Psoas muscle (tissue), 8 donors: ENCODE results near the gene PBX2. TPM values are rescaled to one million over a fixed set of nuclear protein-coding genes. Genes with fewer than 3 reads are reported as not detected.
"Not testable (repeated sequence)": the region's sequence is repeated elsewhere in the genome, so short reads cannot be mapped to it uniquely, and the experiment has no call there.

Source experiments
- ATAC-seq, 4 donors: fragments of 200-7000 bp; cut with Tn5 transposase; one replicate each; pipeline ENCODE4 v1.9.1; 2020; ENCODE audit warnings: moderate library complexity in 3 of 4, mild to moderate bottlenecking in 2 of 4
- DNase-seq, 2 donors: peaks; one replicate each; pipeline ENCODE4 v3.0.0-alpha.2; 2020
- H3K27ac ChIP-seq: fragments of 200-600 bp; one replicate; pipeline ENCODE4 v1.8.0; 2022
- H3K27me3 ChIP-seq, 3 donors: fragments of 200-600 bp in 1 of 3; one replicate each; pipeline versions ENCODE4 v1.6.1 to v1.8.0; 2013 to 2022; ENCODE audit warnings: low read length in 2 of 3, mild to moderate bottlenecking in 2 of 3, moderate library complexity in 1 of 3; ENCODE audit not compliant: insufficient read depth in 3 of 3
- H3K36me3 ChIP-seq, 2 donors: fragments of 200-600 bp in 1 of 2; one replicate each; pipeline versions ENCODE4 v1.6.1 to v1.8.0; 2013 to 2022; ENCODE audit warnings: low read depth in 1 of 2, mild to moderate bottlenecking in 1 of 2, moderate library complexity in 1 of 2; ENCODE audit not compliant: insufficient read depth in 1 of 2
- H3K4me1 ChIP-seq: fragments of 200-600 bp; one replicate; pipeline ENCODE4 v1.8.0; 2022
- H3K4me3 ChIP-seq: fragments of 200-600 bp; one replicate; pipeline ENCODE4 v1.8.0; 2022; ENCODE audit warnings: mild to moderate bottlenecking
- H3K9me3 ChIP-seq: fragments of 200-600 bp; one replicate; pipeline ENCODE4 v1.8.0; 2022
- CTCF ChIP-seq: fragments of 200-600 bp; IDR thresholded peaks from one replicate; pipeline ENCODE4 v1.8.0; 2022; ENCODE audit warnings: antibody characterized with exemption
- WGBS, 3 donors: extraction: QIAGEN DNeasy Blood & Tissue Kit; methylation state at CpG; one replicate each; pipeline versions ENCODE4 v1.1.6 to v1.1.7; 2013; 5-methylcytosine and 5-hydroxymethylcytosine counted together
- intact Hi-C, 2 donors: fragments of 100-400 bp; cut with DNase I; formaldehyde crosslinking; loops; one replicate each; pipeline versions ENCODE4 v1.11.0 to v1.14.2; 2022
- polyA plus RNA-seq, 3 donors: library from polyadenylated mRNA; stranded (reverse); fragments of 200-250 nt; gene quantifications; one replicate each; pipeline ENCODE4 v1.2.3, GENCODE V29; 2013
- total RNA-seq, 4 donors: library from RNA; stranded (reverse); fragmentation: NEBNext Ultra II Directional in 2 of 4; extraction: Animal tissue kit (Norgen Biotek cat#: 25700) in 2 of 4; gene quantifications; one replicate each; pipeline versions ENCODE4 v1.2.1 to v1.2.4, GENCODE V29; 2021 to 2023
- donor health status: healthy with polysubstance abuse.
- donor health status: DM: no; HTN: no; CAD: no; lungs with moderate emphysema.
- donor health status: Bipolar disorder and iron deficiency.
- donor health status: healthy.
- donor health status: DM: yes; HTN: yes; CAD: no.
- donor health status: DM: no; HTN: no; CAD: no.
- donor health status: DM: no; HTN: no; CAD: no.
- donor health status: DM: yes; HTN: yes; CAD: no.

PBX2 gene
- total and polyA plus RNA-seq, 7 donors, result 20.4 to 46.7 (median 36.1) TPM

- Histone ChIP-seq H3K4me3 (no peak overlapping the region), H3K27ac (no peak overlapping the region), H3K27me3 (no peaks in the 10 kb centered on the region), H3K4me1 (no peaks in the 10 kb centered on the region), H3K36me3 (peaks cover 0 to 4% of the 10 kb centered on the region in 2 donors), H3K9me3 (no peaks in the 10 kb centered on the region)
- DNase-seq (no peak), ATAC-seq (no peak)
- WGBS, 3 donors, result 82 to 87% (median 86%) methylated on average over 6 of the region's 6 CpGs
- no peak for TF ChIP-seq CTCF
- intact Hi-C loops, result no loop called here
Measured at GRCh38 chr6:32213649-32214048, 23.6 kb upstream of the PBX2 start.

DNA sequence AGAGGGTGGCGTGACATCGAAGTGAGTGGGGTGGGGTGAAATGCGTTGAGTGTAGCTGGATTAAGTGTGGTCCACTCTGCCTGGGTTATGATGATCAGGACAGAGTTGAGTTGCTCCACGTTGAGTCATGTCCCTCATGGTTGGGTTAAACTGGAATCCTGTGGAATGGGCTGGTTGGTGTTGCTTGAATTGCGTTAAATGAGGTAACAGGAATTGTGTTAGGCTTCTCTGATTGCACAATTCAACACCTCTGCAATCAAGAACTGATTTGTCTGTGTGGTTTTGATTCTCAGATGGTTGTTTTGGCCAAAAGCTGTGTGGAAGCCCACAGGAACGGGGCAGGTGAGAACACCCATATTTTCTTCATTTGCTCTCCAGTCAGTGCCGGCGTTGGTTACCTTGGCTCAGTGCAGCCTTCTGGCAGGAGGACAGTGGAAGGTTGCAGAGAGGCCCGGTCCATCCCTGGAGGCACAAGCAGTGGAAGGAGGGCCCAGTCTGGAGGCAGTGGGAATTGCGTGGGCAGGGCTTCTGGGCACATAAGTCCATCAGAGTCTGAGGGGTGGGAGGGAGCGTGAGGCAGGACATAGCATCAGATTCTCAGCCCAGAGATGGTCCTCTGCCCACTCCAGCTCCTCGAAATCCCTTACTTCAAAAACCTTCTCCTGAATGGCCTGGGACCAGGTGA lies 22.2 kb upstream of the PBX2 start:
- no peak overlapping the region for H3K27ac ChIP-seq
- no peaks in the 10 kb centered on the region for H3K27me3 ChIP-seq
- intact Hi-C loops, result no loop called here
- WGBS, 3 donors, result 68 to 72% (median 72%) methylated on average over 12 of the region's 12 CpGs
- H3K9me3 ChIP-seq, result no peaks in the 10 kb centered on the region
- no peak overlapping the region for H3K4me3 ChIP-seq
- peaks cover 0 to 4% of the 10 kb centered on the region in 2 donors for H3K36me3 ChIP-seq
- no peak for TF ChIP-seq CTCF
- ATAC-seq (no peak), DNase-seq (no peak)
- H3K4me1 ChIP-seq, result no peaks in the 10 kb centered on the region

DNA sequence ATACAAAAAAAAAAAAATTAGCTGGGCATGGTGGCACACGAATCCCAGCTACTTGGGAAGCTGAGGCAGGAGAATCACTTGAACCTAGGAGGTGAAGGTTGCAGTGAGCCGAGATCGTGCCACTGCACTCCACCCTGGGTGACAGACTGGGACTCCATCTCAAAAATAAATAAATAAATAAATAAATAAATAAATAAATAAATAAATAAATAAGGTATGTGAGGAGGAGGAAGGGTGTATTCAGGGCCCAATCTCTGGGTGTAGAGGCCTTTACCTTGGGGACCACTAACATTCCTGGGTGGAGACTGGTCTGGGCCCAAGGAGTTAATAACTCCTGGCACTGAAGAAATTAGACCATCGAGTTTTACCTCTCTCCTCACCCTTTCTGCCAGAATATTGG lies 21.4 kb upstream of the PBX2 start:
- intact Hi-C loops, result not testable (repeated sequence)

GRCh38 chr6:32210191-32210601 lies 20.2 kb upstream of the PBX2 start:
- Histone ChIP-seq H3K36me3 (peaks cover 0 to 4% of the 10 kb centered on the region in 2 donors), H3K9me3 (no peaks in the 10 kb centered on the region), H3K4me3 (no peak overlapping the region), H3K27me3 (no peaks in the 10 kb centered on the region), H3K4me1 (no peaks in the 10 kb centered on the region), H3K27ac (no peak overlapping the region)
- ATAC-seq (no peak), DNase-seq (no peak)
- intact Hi-C loops, result no loop called here
- no peak for TF ChIP-seq CTCF
- 75 to 89% (median 83%) methylated on average over 5 of the region's 5 CpGs for WGBS, 3 donors

More for the DNA sequence above, 21.4 kb upstream of the PBX2 start:
- not testable (repeated sequence) for H3K27ac ChIP-seq, DNase-seq, H3K9me3 ChIP-seq, H3K36me3 ChIP-seq, H3K4me3 ChIP-seq, H3K27me3 ChIP-seq, H3K4me1 ChIP-seq, ATAC-seq
- 76 to 83% (median 80%) methylated on average over 4 of the region's 4 CpGs for WGBS, 3 donors

DNA sequence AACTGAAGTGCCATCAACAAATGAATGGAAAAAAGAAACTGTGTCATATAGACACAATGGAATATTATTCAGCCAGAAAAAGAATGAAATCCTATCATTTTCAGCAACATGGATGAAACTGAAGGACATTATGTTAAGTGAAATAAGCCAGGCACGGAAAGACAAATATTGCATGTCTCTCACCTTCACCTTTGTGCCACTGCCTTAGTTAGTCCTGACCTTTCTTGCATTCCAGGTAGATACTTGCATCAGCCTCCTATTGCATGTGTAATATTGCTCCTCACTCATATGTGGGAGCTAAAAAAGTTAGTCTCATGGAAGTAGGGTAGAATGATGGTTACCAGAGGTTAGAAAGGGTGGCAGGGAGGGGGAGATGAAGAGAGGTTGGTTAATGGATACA lies 19.0 kb upstream of the PBX2 start:
- WGBS, 3 donors, result 70 to 80% (median 74%) methylated on average over 1 of the region's 1 CpG
- H3K36me3 ChIP-seq, result peaks cover 0 to 4% of the 10 kb centered on the region in 2 donors
- H3K4me1 ChIP-seq, result no peaks in the 10 kb centered on the region
- no peaks in the 10 kb centered on the region for H3K9me3 ChIP-seq
- no peak for TF ChIP-seq CTCF
- ATAC-seq (no peak), DNase-seq (no peak)
- H3K27me3 ChIP-seq, result no peaks in the 10 kb centered on the region
- intact Hi-C loops, result no loop called here
- H3K4me3 ChIP-seq, result no peak overlapping the region
- H3K27ac ChIP-seq, result no peak overlapping the region
